Measurements from ENCODE around the gene ASB15.

DNA sequence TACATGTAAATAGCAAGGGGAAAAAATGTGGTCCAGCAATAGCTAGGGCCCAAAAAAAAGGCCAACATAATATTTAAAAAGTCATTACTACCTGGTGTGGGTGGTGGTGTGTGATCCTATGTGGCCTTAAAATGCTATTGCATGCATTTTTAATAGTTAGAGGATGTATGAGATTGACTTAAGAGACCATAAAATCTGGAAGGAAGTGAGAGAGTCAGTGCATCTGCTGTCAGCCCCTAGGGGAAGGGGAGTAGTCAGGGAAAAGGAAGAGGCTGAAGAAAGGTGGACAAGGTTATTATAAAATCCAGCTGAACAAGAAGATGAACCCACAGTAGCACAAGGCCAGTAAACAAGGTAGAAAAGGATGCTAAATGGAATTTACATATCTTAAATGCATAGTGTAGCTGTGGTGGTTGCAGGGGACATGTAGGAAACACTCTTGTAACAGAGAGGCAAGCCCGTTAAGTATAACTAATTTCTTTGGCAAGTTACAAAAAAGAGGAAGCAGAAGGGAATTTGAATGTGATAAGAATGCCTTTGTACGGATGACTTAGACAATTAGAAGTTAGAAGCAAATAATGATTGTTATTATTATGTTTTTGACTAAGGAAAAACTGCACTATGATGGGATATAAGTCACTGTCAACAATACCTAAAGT is 32.1 kb upstream of the ASB15 start:
- TF ChIP-seq, protein P1, sequence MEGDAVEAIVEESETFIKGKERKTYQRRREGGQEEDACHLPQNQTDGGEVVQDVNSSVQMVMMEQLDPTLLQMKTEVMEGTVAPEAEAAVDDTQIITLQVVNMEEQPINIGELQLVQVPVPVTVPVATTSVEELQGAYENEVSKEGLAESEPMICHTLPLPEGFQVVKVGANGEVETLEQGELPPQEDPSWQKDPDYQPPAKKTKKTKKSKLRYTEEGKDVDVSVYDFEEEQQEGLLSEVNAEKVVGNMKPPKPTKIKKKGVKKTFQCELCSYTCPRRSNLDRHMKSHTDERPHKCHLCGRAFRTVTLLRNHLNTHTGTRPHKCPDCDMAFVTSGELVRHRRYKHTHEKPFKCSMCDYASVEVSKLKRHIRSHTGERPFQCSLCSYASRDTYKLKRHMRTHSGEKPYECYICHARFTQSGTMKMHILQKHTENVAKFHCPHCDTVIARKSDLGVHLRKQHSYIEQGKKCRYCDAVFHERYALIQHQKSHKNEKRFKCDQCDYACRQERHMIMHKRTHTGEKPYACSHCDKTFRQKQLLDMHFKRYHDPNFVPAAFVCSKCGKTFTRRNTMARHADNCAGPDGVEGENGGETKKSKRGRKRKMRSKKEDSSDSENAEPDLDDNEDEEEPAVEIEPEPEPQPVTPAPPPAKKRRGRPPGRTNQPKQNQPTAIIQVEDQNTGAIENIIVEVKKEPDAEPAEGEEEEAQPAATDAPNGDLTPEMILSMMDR (IDR thresholded peaks at IDR 0.05), result no peak
- TF ChIP-seq POLR2A (IDR thresholded peaks at IDR 0.05), result no peak
- no peak for TF ChIP-seq EP300 (IDR thresholded peaks at IDR 0.05)
